Cortex of kidney (tissue), 1 donor: Measurements from ENCODE around the gene ACTN4.

ENCODE experiments used
- DNase-seq: peaks from one replicate; lab custom pipeline; 2025; lab: John Stamatoyannopoulos, UW

The ACTN4 gene

GRCh38 chr19:38661136-38661535, 13.7 kb downstream of the ACTN4 start:
- DNase-seq: no peak

GRCh38 chr19:38661996-38662395, 14.5 kb downstream of the ACTN4 start:
- no peak for DNase-seq

GRCh38 chr19:38662537-38663155, 15.2 kb downstream of the ACTN4 start:
- DNase-seq: no peak

- DNase-seq: no peak
These were observed 15.8 kb downstream of the ACTN4 start for GRCh38 chr19:38663156-38663651.

GRCh38 chr19:38663957-38664502, 16.6 kb downstream of the ACTN4 start:
- no peak for DNase-seq

GRCh38 chr19:38664503-38665211, 17.2 kb downstream of the ACTN4 start:
- no peak for DNase-seq

GRCh38 chr19:38665219-38665931, 17.9 kb downstream of the ACTN4 start:
- DNase-seq: no peak

GRCh38 chr19:38665950-38666662, 18.7 kb downstream of the ACTN4 start:
- no peak for DNase-seq

- DNase-seq: no peak
These were observed 19.4 kb downstream of the ACTN4 start for GRCh38 chr19:38666663-38667511.

GRCh38 chr19:38667661-38668171, 20.3 kb downstream of the ACTN4 start:
- no peak for DNase-seq

GRCh38 chr19:38669552-38669951, 22.1 kb downstream of the ACTN4 start:
- DNase-seq: no peak

GRCh38 chr19:38670921-38671398, 23.5 kb downstream of the ACTN4 start:
- DNase-seq: no peak

- DNase-seq: no peak
These were observed 24.2 kb downstream of the ACTN4 start for GRCh38 chr19:38671654-38672053.

- DNase-seq: no peak
These were observed 25.6 kb downstream of the ACTN4 start for GRCh38 chr19:38673030-38673429.

- no peak for DNase-seq
These were observed 27.1 kb downstream of the ACTN4 start for GRCh38 chr19:38674388-38675171.

- DNase-seq: no peak
These were observed 28.2 kb downstream of the ACTN4 start for GRCh38 chr19:38675611-38676010.

GRCh38 chr19:38676023-38676877, 28.8 kb downstream of the ACTN4 start:
- DNase-seq: no peak

GRCh38 chr19:38676878-38677646, 29.6 kb downstream of the ACTN4 start:
- DNase-seq: no peak
